ENCODE data around the gene MS4A4E.
"Not testable (repeated sequence)": the region's sequence is repeated elsewhere in the genome, so short reads cannot be mapped to it uniquely, and the experiment has no call there.

The MS4A4E gene

GRCh38 chr11:60175860-60176275 is 67.1 kb downstream of the MS4A4E start:
- DNase-seq (ENCODE audit: low read depth in 2 of 2), result no peak

DNA sequence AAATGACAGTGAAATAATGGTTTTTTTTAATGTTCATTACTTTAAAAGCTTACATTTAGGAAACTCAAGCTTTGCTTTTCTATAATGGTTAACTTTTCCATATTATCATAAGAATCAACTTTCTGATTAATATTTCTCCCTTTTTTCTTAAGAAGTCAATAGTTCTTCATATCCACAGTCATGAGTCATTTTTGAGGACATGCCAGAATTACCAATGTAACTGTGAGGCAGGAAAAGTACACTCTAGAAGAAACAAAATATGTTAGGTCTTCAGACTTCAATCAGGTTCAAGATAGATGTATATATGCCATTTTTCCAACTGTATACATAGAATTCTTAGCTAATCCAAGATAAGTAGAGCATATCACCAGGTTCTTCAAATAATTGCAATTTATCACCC is 70.9 kb downstream of the MS4A4E start:
- no peak for DNase-seq (ENCODE audit: low read depth in 2 of 2)

GRCh38 chr11:60170566-60170965 is 72.4 kb downstream of the MS4A4E start:
- DNase-seq (ENCODE audit: low read depth in 2 of 2), result no peak

- DNase-seq (ENCODE audit: low read depth in 2 of 2), result no peak
Measured at GRCh38 chr11:60169264-60169915, 73.5 kb downstream of the MS4A4E start.

DNA sequence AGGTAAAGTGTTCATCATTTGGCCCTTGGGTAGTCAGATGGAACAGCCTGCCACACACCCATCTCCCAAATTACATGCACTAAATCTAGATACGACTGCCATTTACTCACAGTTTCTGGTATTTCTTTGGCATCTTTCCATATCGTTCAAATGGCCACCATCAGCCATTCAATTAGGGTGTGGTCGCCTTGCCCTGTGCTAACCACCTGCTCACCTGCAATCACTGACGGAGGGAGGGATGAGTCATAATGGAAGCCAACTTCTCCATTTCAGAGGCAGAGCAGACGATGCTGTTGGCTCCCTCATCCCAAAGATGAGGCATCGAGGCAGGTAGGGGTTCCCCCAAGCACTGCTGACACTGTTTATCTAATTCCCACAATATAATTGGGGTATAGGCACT is 74.6 kb downstream of the MS4A4E start:
- DNase-seq (ENCODE audit: low read depth in 2 of 2), result no peak

- DNase-seq (ENCODE audit: low read depth in 2 of 2), result no peak
Measured at GRCh38 chr11:60165951-60166350, 77.0 kb downstream of the MS4A4E start.

- DNase-seq (ENCODE audit: low read depth in 2 of 2), result no peak
Measured at GRCh38 chr11:60165538-60165937, 77.4 kb downstream of the MS4A4E start.

GRCh38 chr11:60164550-60165075 is 78.3 kb downstream of the MS4A4E start:
- DNase-seq (ENCODE audit: low read depth in 2 of 2), result no peak

GRCh38 chr11:60161766-60162165 is 81.2 kb downstream of the MS4A4E start:
- no peak for DNase-seq (ENCODE audit: low read depth in 2 of 2)

GRCh38 chr11:60161107-60161506 is 81.8 kb downstream of the MS4A4E start:
- no peak for DNase-seq (ENCODE audit: low read depth in 2 of 2)

- no peak for DNase-seq (ENCODE audit: low read depth in 2 of 2)
Measured at GRCh38 chr11:60159868-60160267, 83.1 kb downstream of the MS4A4E start.

GRCh38 chr11:60159284-60159683 is 83.7 kb downstream of the MS4A4E start:
- no peak for DNase-seq (ENCODE audit: low read depth in 2 of 2)

GRCh38 chr11:60158636-60159035 is 84.3 kb downstream of the MS4A4E start:
- no peak for DNase-seq (ENCODE audit: low read depth in 2 of 2)

DNA sequence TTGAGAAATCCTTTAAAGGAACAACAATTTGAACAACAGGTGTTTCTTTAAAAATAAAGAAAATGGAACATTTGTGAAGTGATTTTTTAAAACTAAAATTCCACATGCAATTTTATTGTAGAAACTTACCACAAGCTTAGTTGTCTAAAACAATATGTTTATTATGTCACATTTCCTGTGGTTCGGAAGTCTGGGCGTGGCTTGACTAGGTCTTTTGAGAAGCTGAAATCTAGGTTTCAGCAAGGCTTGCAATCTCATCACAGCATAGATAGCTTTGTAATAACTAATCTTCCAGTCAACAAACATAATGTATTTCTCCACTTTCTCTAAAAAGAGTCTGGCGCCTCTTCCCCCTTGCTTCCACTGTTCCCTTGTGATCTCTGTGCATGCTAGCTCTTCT is 87.0 kb downstream of the MS4A4E start:
- DNase-seq (ENCODE audit: low read depth in 2 of 2), result no peak

- DNase-seq (ENCODE audit: low read depth in 2 of 2), result not testable (repeated sequence)
Measured at GRCh38 chr11:60152727-60153126, 90.2 kb downstream of the MS4A4E start.

DNA sequence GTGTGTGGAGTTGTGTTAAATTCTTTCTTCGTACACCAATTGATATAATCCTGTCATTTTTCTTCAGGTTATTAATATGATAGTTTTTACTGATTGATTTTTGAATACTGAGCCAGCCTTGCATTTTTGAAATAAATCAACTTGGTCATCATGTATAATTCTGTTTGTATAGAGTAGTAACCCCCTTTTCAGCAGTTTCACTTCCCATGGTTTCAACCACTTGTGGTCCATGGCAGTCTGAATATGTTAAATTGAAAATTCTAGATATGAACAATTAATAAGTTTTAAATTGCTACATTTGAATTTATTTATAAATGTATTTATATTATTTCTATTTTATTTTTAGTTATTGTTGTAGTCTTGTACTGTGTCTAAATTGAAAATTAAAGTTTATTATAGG is 92.7 kb downstream of the MS4A4E start:
- DNase-seq (ENCODE audit: low read depth in 2 of 2), result no peak

Measured in stimulated activated CD4-positive, alpha-beta T cell treated with anti-CD3 and anti-CD28 coated beads, Interleukin-1b, Interleukin-23, amount 100 ng/mL, for 4 hours (primary cell).